GM21723 (cell line): ENCODE measurements around the gene SORL1-AS1.

Experiments used
- ATAC-seq: cut with Tn5 transposase; IDR thresholded peaks from one replicate; pipeline ENCODE4 v1.9.1; 2021; ENCODE audit warnings: mild to moderate bottlenecking, moderate library complexity; ENCODE audit not compliant: unreplicated experiment

SORL1-AS1 gene

GRCh38 chr11:121452609-121453150 is at the start of gene SORL1-AS1:
SORL1-AS1 (minus strand) TSS chr11:121452967.
- ATAC-seq: peak; percentile 18

- ATAC-seq: no peak
These were observed 48.0 kb upstream of the SORL1-AS1 start for GRCh38 chr11:121500717-121501116.

- no peak for ATAC-seq
These were observed 47.5 kb upstream of the SORL1-AS1 start for GRCh38 chr11:121500275-121500674.

GRCh38 chr11:121499405-121499804 is 46.6 kb upstream of the SORL1-AS1 start:
- no peak for ATAC-seq

GRCh38 chr11:121497176-121497998 is 44.6 kb upstream of the SORL1-AS1 start:
- no peak for ATAC-seq

GRCh38 chr11:121494355-121495099 is 41.8 kb upstream of the SORL1-AS1 start:
- peak; percentile 77 for ATAC-seq

GRCh38 chr11:121489823-121490222 is 37.1 kb upstream of the SORL1-AS1 start:
- no peak for ATAC-seq

GRCh38 chr11:121488641-121489040 is 35.9 kb upstream of the SORL1-AS1 start:
- no peak for ATAC-seq

- ATAC-seq: no peak
These were observed 35.4 kb upstream of the SORL1-AS1 start for GRCh38 chr11:121488170-121488569.

- no peak for ATAC-seq
These were observed 34.4 kb upstream of the SORL1-AS1 start for GRCh38 chr11:121487191-121487590.

GRCh38 chr11:121486054-121486453 is 33.3 kb upstream of the SORL1-AS1 start:
- no peak for ATAC-seq

GRCh38 chr11:121485216-121485615 is 32.4 kb upstream of the SORL1-AS1 start:
- ATAC-seq: no peak

- no peak for ATAC-seq
These were observed 31.2 kb upstream of the SORL1-AS1 start for GRCh38 chr11:121483805-121484480.

- ATAC-seq: peak; percentile 83
These were observed 29.7 kb upstream of the SORL1-AS1 start for GRCh38 chr11:121482231-121483129.

GRCh38 chr11:121481484-121482230 is 28.9 kb upstream of the SORL1-AS1 start:
- ATAC-seq: peak; percentile 65

GRCh38 chr11:121479698-121480238 is 27.0 kb upstream of the SORL1-AS1 start:
- no peak for ATAC-seq

GRCh38 chr11:121478895-121479697 is 26.3 kb upstream of the SORL1-AS1 start:
- no peak for ATAC-seq

GRCh38 chr11:121478226-121478894 is 25.6 kb upstream of the SORL1-AS1 start:
- ATAC-seq: no peak
